ENCODE data around the gene ABCB8. TPM values are rescaled to one million over a fixed set of nuclear protein-coding genes. Genes with fewer than 3 reads are reported as not detected.
A peak's percentile ranks its signal among the peaks of the same experiment; 100 is the strongest.
"Not testable (repeated sequence)": the region's sequence is repeated elsewhere in the genome, so short reads cannot be mapped to it uniquely, and the experiment has no call there.

The ABCB8 gene
- total RNA-seq, 1 donor, result 30.9 TPM

DNA sequence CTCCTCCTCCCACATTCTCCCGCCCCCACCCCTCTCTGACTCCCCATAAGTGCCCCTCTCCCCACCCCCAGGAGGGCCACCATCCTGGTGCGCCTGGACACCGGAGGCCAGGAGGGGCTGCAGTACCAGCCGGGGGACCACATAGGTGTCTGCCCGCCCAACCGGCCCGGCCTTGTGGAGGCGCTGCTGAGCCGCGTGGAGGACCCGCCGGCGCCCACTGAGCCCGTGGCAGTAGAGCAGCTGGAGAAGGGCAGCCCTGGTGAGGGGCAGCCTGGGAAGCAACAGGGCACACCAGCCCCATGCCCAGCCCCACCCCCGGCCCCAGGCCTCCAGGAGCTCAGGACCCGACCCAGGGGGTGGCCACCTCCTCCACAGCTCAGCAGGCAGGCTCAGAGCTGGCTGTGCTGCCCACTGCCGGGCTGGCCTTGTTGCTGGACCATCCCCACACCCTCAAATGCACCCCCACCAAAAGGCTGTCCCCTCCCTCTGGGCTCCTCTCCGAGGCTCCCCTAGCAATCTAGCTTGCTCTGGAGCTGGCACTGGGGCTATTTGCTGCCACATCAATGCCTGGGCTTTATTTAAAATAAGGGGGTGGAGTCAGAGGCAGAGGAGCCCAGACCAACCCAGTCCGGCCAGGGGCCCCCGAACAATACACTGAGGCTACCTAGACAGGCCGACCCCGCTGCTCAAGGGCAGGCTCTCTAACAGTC, 18.8 kb upstream of the ABCB8 start:
- no peak for TF ChIP-seq CTCF (IDR thresholded peaks at IDR 0.05; ENCODE audit: insufficient read depth, low read length)
- no peak for DNase-seq (ENCODE audit: low read depth)
- no peak overlapping the region for H3K4me3 ChIP-seq (ENCODE audit: low read depth, low read length)

DNA sequence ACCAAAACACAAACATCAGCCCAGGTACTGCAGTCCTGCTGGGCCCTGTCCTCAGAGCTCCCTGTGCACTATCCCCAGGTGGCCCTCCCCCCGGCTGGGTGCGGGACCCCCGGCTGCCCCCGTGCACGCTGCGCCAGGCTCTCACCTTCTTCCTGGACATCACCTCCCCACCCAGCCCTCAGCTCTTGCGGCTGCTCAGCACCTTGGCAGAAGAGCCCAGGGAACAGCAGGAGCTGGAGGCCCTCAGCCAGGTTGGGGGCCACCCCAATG, 18.3 kb upstream of the ABCB8 start:
- no peak for DNase-seq (ENCODE audit: low read depth)
- no peak overlapping the region for H3K4me3 ChIP-seq (ENCODE audit: low read depth, low read length)
- no peak for TF ChIP-seq CTCF (IDR thresholded peaks at IDR 0.05; ENCODE audit: insufficient read depth, low read length)

DNA sequence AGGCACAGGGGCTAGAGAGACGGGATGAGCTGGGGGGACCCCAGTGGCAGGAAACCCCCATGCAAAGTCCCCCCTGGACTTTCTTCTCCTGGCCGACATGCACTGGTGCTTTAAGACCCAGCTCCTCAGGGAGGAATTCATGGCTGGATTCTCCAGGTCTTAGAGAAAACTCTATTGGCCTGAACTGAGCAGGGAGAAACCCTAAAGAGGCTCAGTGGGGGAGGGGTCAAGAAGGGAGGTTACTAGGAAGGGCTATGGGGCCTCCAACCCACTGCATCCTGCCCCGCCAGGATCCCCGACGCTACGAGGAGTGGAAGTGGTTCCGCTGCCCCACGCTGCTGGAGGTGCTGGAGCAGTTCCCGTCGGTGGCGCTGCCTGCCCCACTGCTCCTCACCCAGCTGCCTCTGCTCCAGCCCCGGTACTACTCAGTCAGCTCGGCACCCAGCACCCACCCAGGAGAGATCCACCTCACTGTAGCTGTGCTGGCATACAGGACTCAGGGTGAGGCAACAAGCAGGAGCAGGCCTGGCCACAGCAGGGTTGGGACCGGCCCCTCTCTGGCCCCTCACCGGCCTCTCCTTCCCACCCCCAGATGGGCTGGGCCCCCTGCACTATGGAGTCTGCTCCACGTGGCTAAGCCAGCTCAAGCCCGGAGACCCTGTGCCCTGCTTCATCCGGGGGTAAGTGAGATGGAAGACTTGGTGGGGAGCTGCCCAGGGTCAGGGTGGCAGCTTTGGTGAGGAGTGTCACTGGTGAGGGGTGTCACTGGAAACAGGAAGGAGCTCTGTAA, 17.7 kb upstream of the ABCB8 start:
- no peak overlapping the region for H3K4me3 ChIP-seq (ENCODE audit: low read depth, low read length)
- TF ChIP-seq CTCF (IDR thresholded peaks at IDR 0.05; ENCODE audit: insufficient read depth, low read length), result no peak
- DNase-seq (ENCODE audit: low read depth), result no peak

- no peak for TF ChIP-seq CTCF (IDR thresholded peaks at IDR 0.05; ENCODE audit: insufficient read depth, low read length)
These were observed 17.2 kb upstream of the ABCB8 start for GRCh38 chr7:151011097-151011409.

DNA sequence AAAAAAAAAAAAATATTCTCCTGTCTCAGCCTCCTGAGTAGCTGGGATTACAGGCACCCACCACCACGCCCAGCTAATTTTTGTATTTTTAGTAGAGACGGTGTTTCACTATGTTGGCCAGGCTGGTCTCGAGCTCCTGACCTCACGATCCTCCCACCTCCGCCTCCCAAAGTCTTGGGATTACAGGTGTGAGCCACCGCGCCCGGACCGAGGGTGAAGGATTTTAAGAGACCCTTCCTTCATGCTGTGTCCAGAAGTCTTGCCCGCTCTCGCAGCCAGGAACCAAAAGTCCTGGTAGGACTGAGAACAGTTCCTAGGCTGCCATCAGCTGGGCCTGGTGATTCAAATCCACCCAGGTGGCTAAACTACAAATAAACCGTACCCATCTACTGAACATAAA, 16.6 kb upstream of the ABCB8 start:
- H3K4me3 ChIP-seq (ENCODE audit: low read depth, low read length); DNase-seq (ENCODE audit: low read depth): not testable (repeated sequence)

More at GRCh38 chr7:151011097-151011409, 17.2 kb upstream of the ABCB8 start:
- DNase-seq (ENCODE audit: low read depth), result no peak
- no peak overlapping the region for H3K4me3 ChIP-seq (ENCODE audit: low read depth, low read length)

DNA sequence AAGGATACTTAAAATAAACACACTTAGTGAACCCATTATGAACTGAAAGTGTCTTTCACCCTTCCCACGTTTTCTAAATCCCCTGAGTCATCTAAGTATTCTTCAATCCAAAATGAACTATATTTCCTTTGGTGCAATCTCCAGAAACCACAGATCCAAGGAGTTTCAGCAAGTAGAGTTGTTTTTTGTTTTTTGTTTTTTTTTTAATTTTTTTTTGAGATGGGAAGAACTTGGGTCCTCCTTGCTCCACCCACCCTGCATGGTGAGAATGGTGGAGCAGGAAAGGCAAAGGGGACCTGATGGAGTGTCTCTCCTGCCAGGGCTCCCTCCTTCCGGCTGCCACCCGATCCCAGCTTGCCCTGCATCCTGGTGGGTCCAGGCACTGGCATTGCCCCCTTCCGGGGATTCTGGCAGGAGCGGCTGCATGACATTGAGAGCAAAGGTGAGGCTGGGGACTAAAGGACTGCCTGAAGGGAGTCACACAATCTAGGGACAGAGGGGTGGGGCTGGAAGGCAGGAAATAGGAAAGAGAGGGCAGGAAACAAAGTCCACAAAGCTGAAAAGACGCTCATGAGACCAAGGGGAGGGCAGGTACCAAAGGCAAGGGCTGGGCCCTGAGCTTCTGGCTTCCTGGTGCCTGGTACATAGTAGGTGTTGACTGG, 16.1 kb upstream of the ABCB8 start:
- H3K4me3 ChIP-seq (ENCODE audit: low read depth, low read length), result no peak overlapping the region
- no peak for DNase-seq (ENCODE audit: low read depth)
- TF ChIP-seq CTCF (IDR thresholded peaks at IDR 0.05; ENCODE audit: insufficient read depth, low read length), result no peak

GRCh38 chr7:151012911-151013347, 15.3 kb upstream of the ABCB8 start:
- H3K4me3 ChIP-seq (ENCODE audit: low read depth, low read length), result no peak overlapping the region
- DNase-seq (ENCODE audit: low read depth), result no peak
- TF ChIP-seq CTCF (IDR thresholded peaks at IDR 0.05; ENCODE audit: insufficient read depth, low read length), result peak; percentile 62

Data from fibroblast of the aortic adventitia (primary cell).